Pancreas (tissue), 10 donors: ENCODE results near the gene DIAPH1. TPM values are rescaled to one million over a fixed set of nuclear protein-coding genes. Genes with fewer than 3 reads are reported as not detected.

Experiments used
- ATAC-seq, 4 donors: fragments of 200-7000 bp; cut with Tn5 transposase; one replicate each; pipeline versions ENCODE4 v1.8.0 to v1.9.1; 2020; ENCODE audit warnings: mild to moderate bottlenecking in 4 of 4, moderate library complexity in 4 of 4
- DNase-seq, 6 donors: peaks; one replicate each; pipeline ENCODE4 v3.0.0-alpha.2; 2020
- FAIRE-seq: peaks from 2 replicates; lab custom pipeline; 2012; peaks lifted over from hg19 to GRCh38; lab: Jason Lieb, UNC
- H3K27ac ChIP-seq, 4 donors: fragments of 200-600 bp; sonication (generic); 1 replicate in 3 of 4; 2 replicates in 1 of 4; pipeline versions ENCODE4 v1.5.0 to v1.8.0; 2020
- H3K27me3 ChIP-seq, 4 donors: fragments of 200-600 bp; one replicate each; pipeline ENCODE4 v1.8.0; 2021
- H3K36me3 ChIP-seq, 3 donors: fragments of 200-600 bp; sonication (generic) in 1 of 3; one replicate each; pipeline versions ENCODE4 v1.5.0 to v1.8.0; 2020 to 2021
- H3K4me1 ChIP-seq, 3 donors: fragments of 200-600 bp; one replicate each; pipeline ENCODE4 v1.8.0; 2021
- H3K4me3 ChIP-seq, 4 donors: fragments of 200-600 bp; sonication (generic) in 2 of 4; one replicate each; pipeline versions ENCODE4 v1.5.0 to v1.8.0; 2020 to 2021
- H3K9me3 ChIP-seq, 4 donors: fragments of 200-600 bp; one replicate each; pipeline ENCODE4 v1.8.0; 2021
- WGBS, 2 donors: extraction: QIAGEN DNeasy Blood & Tissue Kit; methylation state at CpG; one replicate each; pipeline ENCODE4 v1.1.7; 2013; 5-methylcytosine and 5-hydroxymethylcytosine counted together
- intact Hi-C, 3 donors: fragments of 100-400 bp; cut with DNase I; formaldehyde crosslinking; loops; one replicate each; pipeline versions ENCODE4 v1.11.1 to v1.14.2; 2022
- polyA plus RNA-seq, 2 donors: library from polyadenylated mRNA; stranded (reverse); fragments of 200-250 nt; gene quantifications; one replicate each; pipeline ENCODE4 v1.2.3, GENCODE V29; 2013
- total RNA-seq, 6 donors: library from RNA; stranded (reverse); fragmentation: NEBNext Ultra II Directional in 4 of 6; extraction: Animal tissue kit (Norgen Biotek cat#: 25700) in 4 of 6; gene quantifications; one replicate each; pipeline versions ENCODE4 v1.2.1 to v1.2.4, GENCODE V29; 2021 to 2023
- TF ChIP-seq, protein P1 (sequence below), 4 donors: fragments of 200-600 bp; sonication (generic) in 3 of 4; IDR thresholded peaks; one replicate each; pipeline versions ENCODE4 v1.5.0 to v1.8.0; 2021; ENCODE audit warnings: antibody characterized with exemption in 4 of 4
- donor health status: healthy with polysubstance abuse.
- donor health status: DM: no; HTN: no; CAD: no; lungs with moderate emphysema.
- donor health status: DM: no; HTN: no; CAD: no.
- donor health status: control.
- donor health status: control.
- donor health status: Bipolar disorder and iron deficiency.
- donor health status: DM: yes; HTN: yes; CAD: no.
- donor health status: DM: no; HTN: no; CAD: no.
- donor health status: DM: no; HTN: no; CAD: no.
- donor health status: DM: yes; HTN: yes; CAD: no.

The DIAPH1 gene
- total and polyA plus RNA-seq, 8 donors = 28.9 to 72.7 (median 56.5) TPM

DNA sequence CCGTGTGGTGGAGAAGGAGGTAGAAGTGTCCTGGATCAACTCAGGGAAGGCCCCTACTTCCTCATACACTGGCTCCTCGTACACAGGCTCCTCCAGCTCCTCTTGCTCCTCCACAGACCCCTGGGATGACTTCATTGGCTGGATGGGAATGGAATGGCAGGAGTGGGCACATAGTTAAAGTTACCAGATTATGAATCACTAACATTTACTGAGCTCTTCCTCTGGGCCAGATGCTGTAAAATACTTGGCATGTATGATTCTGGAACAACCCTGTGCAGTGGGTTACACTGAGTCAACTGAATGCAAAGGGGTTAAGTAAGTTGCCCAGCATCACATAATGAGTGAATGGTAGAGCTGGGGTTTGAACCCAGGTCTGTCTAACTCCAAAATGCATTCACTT, 35.5 kb upstream of the DIAPH1 start:
- no peak for ATAC-seq
- H3K4me3 ChIP-seq = no peak overlapping the region
- no peaks in the 10 kb centered on the region for H3K27me3 ChIP-seq
- H3K27ac ChIP-seq = no peak overlapping the region
- 62 to 78% methylated on average over 2 of the region's 2 CpGs for WGBS, 2 donors
- no peaks in the 10 kb centered on the region for H3K9me3 ChIP-seq
- no peak for DNase-seq
- FAIRE-seq = no peak
- no peaks in the 10 kb centered on the region for H3K36me3 ChIP-seq
- TF ChIP-seq, protein P1, sequence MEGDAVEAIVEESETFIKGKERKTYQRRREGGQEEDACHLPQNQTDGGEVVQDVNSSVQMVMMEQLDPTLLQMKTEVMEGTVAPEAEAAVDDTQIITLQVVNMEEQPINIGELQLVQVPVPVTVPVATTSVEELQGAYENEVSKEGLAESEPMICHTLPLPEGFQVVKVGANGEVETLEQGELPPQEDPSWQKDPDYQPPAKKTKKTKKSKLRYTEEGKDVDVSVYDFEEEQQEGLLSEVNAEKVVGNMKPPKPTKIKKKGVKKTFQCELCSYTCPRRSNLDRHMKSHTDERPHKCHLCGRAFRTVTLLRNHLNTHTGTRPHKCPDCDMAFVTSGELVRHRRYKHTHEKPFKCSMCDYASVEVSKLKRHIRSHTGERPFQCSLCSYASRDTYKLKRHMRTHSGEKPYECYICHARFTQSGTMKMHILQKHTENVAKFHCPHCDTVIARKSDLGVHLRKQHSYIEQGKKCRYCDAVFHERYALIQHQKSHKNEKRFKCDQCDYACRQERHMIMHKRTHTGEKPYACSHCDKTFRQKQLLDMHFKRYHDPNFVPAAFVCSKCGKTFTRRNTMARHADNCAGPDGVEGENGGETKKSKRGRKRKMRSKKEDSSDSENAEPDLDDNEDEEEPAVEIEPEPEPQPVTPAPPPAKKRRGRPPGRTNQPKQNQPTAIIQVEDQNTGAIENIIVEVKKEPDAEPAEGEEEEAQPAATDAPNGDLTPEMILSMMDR (IDR thresholded peaks at IDR 0.05) = no peak
- H3K4me1 ChIP-seq = no peaks in the 10 kb centered on the region
- intact Hi-C loops = no loop called here

DNA sequence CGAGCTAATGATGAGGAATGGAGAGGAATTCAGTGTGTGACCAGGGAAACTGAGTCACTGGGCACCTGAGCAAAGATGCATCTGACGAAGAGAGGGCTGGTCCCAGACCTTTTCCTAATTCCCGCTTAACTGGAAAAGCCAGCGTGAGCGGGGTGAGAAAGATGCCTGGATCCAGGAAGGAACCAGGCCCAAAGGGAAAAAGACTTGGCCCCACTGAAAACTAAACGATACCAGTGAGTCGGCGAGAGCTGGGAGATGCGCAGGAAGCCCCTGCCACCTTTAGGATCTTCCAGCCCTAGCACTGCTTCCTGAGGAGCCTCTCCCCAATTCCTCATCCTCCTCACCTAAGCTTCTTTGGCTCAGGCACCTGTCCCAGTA, 32.9 kb upstream of the DIAPH1 start:
- intact Hi-C loops = no loop called here
- ATAC-seq = peak in 3 of 4 donors; percentile 2 to 24 (median 4)
- peak overlapping the region; percentile 37 to 78 (median 66) for H3K4me3 ChIP-seq

DNA sequence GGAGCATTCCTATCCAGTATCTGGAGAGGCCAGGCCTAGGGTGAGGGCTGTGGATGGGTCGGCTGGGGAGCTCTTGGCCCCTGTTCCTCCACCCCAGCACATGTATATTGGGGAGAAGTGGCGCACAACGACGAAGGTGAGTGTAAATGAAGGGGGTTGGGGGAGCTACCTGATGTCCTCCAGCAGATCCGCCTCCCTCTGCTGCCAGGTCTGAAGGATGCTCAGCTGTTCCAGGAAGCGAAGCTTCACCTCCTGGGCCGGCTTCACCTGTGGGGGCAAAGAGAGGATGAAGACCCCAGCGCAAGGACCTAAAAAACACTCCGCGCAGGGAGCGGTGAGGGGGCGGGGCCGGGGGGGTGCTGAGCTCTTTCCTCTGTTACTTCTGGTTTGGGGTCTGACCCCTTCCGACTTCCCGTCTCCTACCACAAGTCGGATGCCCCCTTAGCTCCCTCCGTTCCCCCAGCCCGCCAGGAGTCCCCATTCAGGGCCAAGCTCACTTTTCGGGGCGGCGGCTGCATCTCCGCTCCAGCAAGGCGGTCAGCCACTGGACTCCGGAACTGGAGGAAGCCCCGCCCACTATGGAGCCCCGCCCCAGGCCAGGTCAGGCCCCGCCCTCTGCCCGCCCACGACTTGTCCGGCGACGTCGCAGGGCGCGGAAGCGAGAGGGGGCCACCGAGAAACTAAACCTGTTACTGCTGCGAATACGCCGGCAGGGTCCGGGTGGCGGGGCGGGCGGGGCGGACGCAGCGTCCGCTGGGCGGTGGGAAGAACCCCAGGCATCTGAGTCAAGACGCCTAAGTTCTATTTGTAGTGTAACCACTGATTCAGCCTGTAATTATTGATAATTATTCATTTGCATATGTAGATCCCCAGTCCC, 32.3 kb upstream of the DIAPH1 start, which contains the start of gene FCHSD1:
Gene FCHSD1 (minus strand): TSS at position 568 of the 877 bp plus-strand sequence. CDS start 50 bp downstream, at position 518.
- WGBS, 2 donors = 4% methylated on average over 48 to 50 of the region's 50 CpGs
- Histone ChIP-seq H3K9me3 (no peaks in the 10 kb centered on the region), H3K4me1 (no peaks in the 10 kb centered on the region), H3K4me3 (peak within 1 kb of the TSS; percentile 37 to 78 (median 66)), H3K27ac (peak within 1 kb of the TSS in 1 of 4 donors; percentile 11), H3K36me3 (no peaks in the 10 kb centered on the region), H3K27me3 (no peaks in the 10 kb centered on the region)
- intact Hi-C loops = no loop called here
- peak; percentile 97 to 99 (median 98) for ATAC-seq
- DNase-seq = peak; percentile 86 to 97 (median 92)
- TF ChIP-seq, protein P1 (IDR thresholded peaks at IDR 0.05) = no peak
- no peak for FAIRE-seq

More for the DNA sequence above, 32.9 kb upstream of the DIAPH1 start:
- TF ChIP-seq, protein P1 (IDR thresholded peaks at IDR 0.05) = no peak
- no peak for FAIRE-seq
- H3K27me3 ChIP-seq = no peaks in the 10 kb centered on the region
- peak overlapping the region in 1 of 4 donors; percentile 11 for H3K27ac ChIP-seq
- DNase-seq = no peak
- 58 to 60% methylated on average over 9 of the region's 9 CpGs for WGBS, 2 donors
- H3K4me1 ChIP-seq = no peaks in the 10 kb centered on the region
- H3K9me3 ChIP-seq = no peaks in the 10 kb centered on the region
- H3K36me3 ChIP-seq = no peaks in the 10 kb centered on the region

DNA sequence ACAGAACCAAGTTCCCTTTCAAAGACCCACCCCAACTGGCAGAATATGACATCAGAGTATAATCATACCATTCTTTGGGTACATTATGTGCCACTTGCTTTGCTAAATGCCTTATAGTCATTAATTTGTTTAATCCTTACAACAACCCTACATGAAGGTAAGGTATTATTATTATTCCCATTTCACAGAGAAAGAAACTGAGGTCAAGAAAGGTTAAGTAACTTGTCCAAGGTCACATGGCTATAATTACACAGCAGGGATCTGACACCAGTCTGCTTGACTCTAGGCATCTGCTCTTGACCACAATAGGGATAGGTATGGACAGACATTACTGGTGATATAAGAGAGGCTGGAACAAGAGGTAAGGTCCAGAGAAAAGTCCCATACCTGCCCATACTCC, 31.2 kb upstream of the DIAPH1 start:
- Histone ChIP-seq H3K36me3 (no peaks in the 10 kb centered on the region), H3K27ac (no peak overlapping the region), H3K27me3 (no peaks in the 10 kb centered on the region), H3K9me3 (no peaks in the 10 kb centered on the region), H3K4me3 (no peak overlapping the region), H3K4me1 (no peaks in the 10 kb centered on the region)
- no peak for DNase-seq
- no peak for FAIRE-seq
- ATAC-seq = no peak
- TF ChIP-seq, protein P1 (IDR thresholded peaks at IDR 0.05) = no peak
- intact Hi-C loops = no loop called here
